HCT116 (cell line): ENCODE data around the gene SLC35G3. TPM values are rescaled to one million over a fixed set of nuclear protein-coding genes. Genes with fewer than 3 reads are reported as not detected.

ENCODE experiments used
- ATAC-seq: fragments of 200-7000 bp; cut with Tn5 transposase; 2 replicates; pipeline ENCODE4 v1.9.1; 2020; ENCODE audit warnings: mild to moderate bottlenecking, moderate library complexity
- BruUV-seq: library from RNA; stranded (reverse); fragments of 400-500 nt; replicated peaks from 2 replicates; lab custom pipeline; 2021; lab: Mats Ljungman, UMichigan
- CTCF ChIA-PET: fragments of 300-600 bp; sonication (Branson Sonifier 250); formaldehyde crosslinking; loops from one replicate; lab custom pipeline; 2021; ENCODE audit warnings: antibody characterized with exemption; lab: Charles Lee
- POLR2A ChIA-PET: fragments of 300-600, 350-600 bp; sonication (Branson Sonifier 250); formaldehyde crosslinking; loops from one replicate; lab custom pipeline; 2021; ENCODE audit warnings: antibody characterized with exemption; lab: Charles Lee
- RAD21 ChIA-PET, 2 experiments: fragments of 300-600 bp; sonication (Branson Sonifier 250); formaldehyde crosslinking; loops; one replicate each; lab custom pipeline; 2023; ENCODE audit warnings: low total read pairs in 2 of 2; ENCODE audit not compliant: uncharacterized antibody in 2 of 2, unreplicated experiment in 2 of 2, low non-redundant PET in 1 of 2; lab: Charles Lee
- DNase-seq: peaks from one replicate; pipeline ENCODE4 v3.0.0-alpha.2; 2010; ENCODE audit warnings: low read depth, low spot score
- H2AFZ ChIP-seq: fragments of 200-600 bp; shearing (Covaris generic), sonication (generic); 2 replicates; pipeline ENCODE4 v1.6.1; 2017; ENCODE audit warnings: low read depth, mixed run types, mixed read lengths, antibody characterized with exemption, low read length; ENCODE audit not compliant: poor library complexity, severe bottlenecking
- H3K27ac ChIP-seq: 2 replicates; pipeline ENCODE4 v1.5.1; 2012; ENCODE audit warnings: low read depth, low read length
- H3K27me3 ChIP-seq: fragments of 200-600 bp; sonication (generic); 2 replicates; pipeline ENCODE4 v1.6.1; 2016; ENCODE audit warnings: mixed run types, low read length, mixed read lengths; ENCODE audit not compliant: insufficient read depth
- H3K36me3 ChIP-seq, 2 experiments: fragments of 200-500 bp in 1 of 2; fragments of 200-600 bp in 1 of 2; sonication (Bioruptor generic) in 1 of 2; sonication (generic) in 1 of 2; 2 replicates each; pipeline versions ENCODE4 v1.5.1 to v1.6.1; 2014 to 2016; ENCODE audit warnings: low read length in 2 of 2, inconsistent platforms in 1 of 2, mixed read lengths in 1 of 2, mixed run types in 1 of 2; ENCODE audit not compliant: insufficient read depth in 2 of 2, control insufficient read depth in 1 of 2
- H3K4me1 ChIP-seq, 2 experiments: fragments of 200-600 bp in 1 of 2; sonication (generic) in 1 of 2; 2 replicates each; pipeline versions ENCODE4 v1.5.1 to v1.6.1; 2012 to 2017; ENCODE audit warnings: low read length in 2 of 2, inconsistent platforms in 1 of 2, mild to moderate bottlenecking in 1 of 2, mixed read lengths in 1 of 2, mixed run types in 1 of 2, moderate library complexity in 1 of 2; ENCODE audit not compliant: insufficient read depth in 2 of 2, control insufficient read depth in 1 of 2
- H3K4me2 ChIP-seq: fragments of 200-600 bp; sonication (generic); 2 replicates; pipeline ENCODE4 v1.6.1; 2017; ENCODE audit warnings: mixed run types, low read length, mixed read lengths
- H3K4me3 ChIP-seq, 2 experiments: fragments of 200-600 bp in 1 of 2; sonication (generic) in 1 of 2; replicated peaks in 1 of 2; 2 replicates each; pipeline ENCODE4 v1.5.1; 2011 to 2016; ENCODE audit warnings: low read length in 2 of 2, control low read depth in 1 of 2, low read depth in 1 of 2, mild to moderate bottlenecking in 1 of 2, mixed read lengths in 1 of 2, mixed run types in 1 of 2
- H3K79me2 ChIP-seq: fragments of 200-600 bp; sonication (generic); 2 replicates; pipeline ENCODE4 v1.6.1; 2017; ENCODE audit warnings: mild to moderate bottlenecking, mixed run types, low read length, moderate library complexity, mixed read lengths; ENCODE audit not compliant: insufficient read depth
- H3K9ac ChIP-seq: fragments of 200-600 bp; sonication (generic); 2 replicates; pipeline ENCODE4 v1.6.1; 2016; ENCODE audit warnings: low read length, mixed read lengths
- H3K9me2 ChIP-seq: fragments of 200-600 bp; sonication (generic), shearing (Covaris generic); 2 replicates; pipeline ENCODE4 v1.6.1; 2017; ENCODE audit warnings: mixed run types, mild to moderate bottlenecking, moderate library complexity; ENCODE audit not compliant: insufficient read depth
- H3K9me3 ChIP-seq, 2 experiments: fragments of 200-500 bp in 1 of 2; fragments of 200-600 bp in 1 of 2; sonication (Bioruptor generic) in 1 of 2; sonication (generic) in 1 of 2; 2 replicates each; pipeline ENCODE4 v1.6.1; 2014 to 2017; ENCODE audit warnings: low read length in 2 of 2, mixed read lengths in 2 of 2, inconsistent platforms in 1 of 2, low read depth in 1 of 2, mild to moderate bottlenecking in 1 of 2, mixed run types in 1 of 2, moderate library complexity in 1 of 2; ENCODE audit not compliant: control insufficient read depth in 1 of 2, insufficient read depth in 1 of 2
- H4K20me1 ChIP-seq: fragments of 200-600 bp; sonication (generic), shearing (Covaris generic); 2 replicates; pipeline ENCODE4 v1.6.1; 2017; ENCODE audit warnings: mixed run types, mild to moderate bottlenecking, moderate library complexity; ENCODE audit not compliant: insufficient read depth
- EGR1 ChIP-seq: IDR thresholded peaks from 2 replicates; pipeline ENCODE4 v1.6.1; 2012; ENCODE audit warnings: low read depth
- MAX ChIP-seq: IDR thresholded peaks from 2 replicates; pipeline ENCODE4 v1.6.1; 2012
- REST ChIP-seq: IDR thresholded peaks from 2 replicates; pipeline ENCODE4 v1.6.1; 2012; ENCODE audit warnings: low read depth
- SIN3A ChIP-seq: IDR thresholded peaks from 2 replicates; pipeline ENCODE4 v1.6.1; 2012; ENCODE audit warnings: low read depth
- ZBTB33 ChIP-seq: IDR thresholded peaks from 2 replicates; pipeline ENCODE4 v1.6.1; 2011; ENCODE audit warnings: mild to moderate bottlenecking, low read length, moderate library complexity; ENCODE audit not compliant: insufficient replicate concordance; ENCODE audit errors: extremely low read depth
- intact Hi-C: fragments of 100-400 bp; cut with micrococcal nuclease; formaldehyde crosslinking; loops from 2 replicates; pipeline ENCODE4 v1.10.0; 2022
- total RNA-seq: library from RNA; stranded (reverse); gene quantifications from one replicate; pipeline ENCODE4 v1.2.1, GENCODE V29; 2021; ENCODE audit not compliant: unreplicated experiment

SLC35G3 gene
- total RNA-seq, 1 experiment from 2014 or later: not detected

DNA sequence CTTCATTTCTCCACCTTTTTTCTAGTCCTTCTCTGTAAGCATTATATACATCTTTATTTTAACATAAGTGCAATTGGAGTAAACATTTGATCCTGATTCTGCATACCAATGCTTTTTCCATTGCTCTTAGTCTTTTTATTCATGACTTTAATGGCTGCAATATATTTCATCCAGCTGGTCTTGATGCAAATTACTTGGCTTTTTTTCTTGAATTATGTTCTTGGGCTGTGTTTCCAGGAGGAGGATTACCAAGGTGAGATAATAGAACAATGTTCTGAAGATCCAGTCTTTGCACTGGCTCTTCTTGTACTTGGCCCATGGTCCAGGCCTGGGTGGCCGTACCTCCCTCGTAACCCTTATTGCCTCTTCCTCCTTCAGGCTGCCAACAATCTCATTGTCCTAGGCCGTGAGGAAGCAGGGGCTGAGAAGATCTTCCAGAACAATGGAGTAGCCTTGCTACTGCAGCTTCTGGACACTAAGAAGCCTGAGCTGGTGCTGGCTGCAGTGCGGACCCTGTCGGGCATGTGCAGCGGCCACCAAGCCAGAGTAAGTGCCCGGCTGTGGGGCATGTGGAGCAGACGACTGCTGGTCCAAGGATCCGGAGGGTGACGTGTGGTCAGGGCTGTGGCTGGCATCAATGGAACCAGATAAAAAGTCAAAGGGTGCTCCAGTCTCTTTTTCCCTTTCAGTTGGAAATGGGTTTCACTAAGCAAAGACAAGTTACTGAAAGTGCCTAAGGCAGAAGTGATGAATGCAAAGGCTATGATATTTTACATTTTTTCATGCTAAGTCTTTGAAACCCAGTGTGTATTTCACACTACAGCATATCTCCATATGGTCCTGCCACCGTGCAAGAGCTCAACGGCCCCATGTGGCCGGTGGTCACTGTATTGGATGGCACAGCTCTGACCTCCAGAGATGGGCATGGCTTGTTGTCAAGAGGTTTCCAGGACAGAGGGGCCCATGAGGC is 39.7 kb downstream of the SLC35G3 start:
- ChIA-PET RAD21 (no interaction called here), CTCF (no interaction called here), POLR2A (no interaction called here)
- H2AFZ ChIP-seq: no peak overlapping the region
- no peaks in the 10 kb centered on the region for H3K79me2 ChIP-seq
- ATAC-seq: no peak
- no peak overlapping the region for H3K4me2 ChIP-seq
- no peaks in the 10 kb centered on the region for H3K36me3 ChIP-seq
- H3K9ac ChIP-seq: no peak overlapping the region
- H3K4me1 ChIP-seq: no peaks in the 10 kb centered on the region
- intact Hi-C loops: no loop called here
- DNase-seq: no peak
- H4K20me1 ChIP-seq: no peaks in the 10 kb centered on the region
- BruUV-seq: no TSS peak
- no peaks in the 10 kb centered on the region for H3K9me3 ChIP-seq
- H3K9me2 ChIP-seq: no peaks in the 10 kb centered on the region
- no peaks in the 10 kb centered on the region for H3K27me3 ChIP-seq
- TF ChIP-seq MAX (no peak), EGR1 (no peak), SIN3A (no peak), REST (no peak), ZBTB33 (no peak)
- H3K27ac ChIP-seq: no peak overlapping the region
- H3K4me3 ChIP-seq: no peak overlapping the region
